HG03097 (cell line): Measurements from ENCODE around the gene CORO7.

Experiments used
- ATAC-seq: cut with Tn5 transposase; IDR thresholded peaks from one replicate; pipeline ENCODE4 v1.9.1; 2021; ENCODE audit not compliant: unreplicated experiment, low FRiP score

Gene CORO7

DNA sequence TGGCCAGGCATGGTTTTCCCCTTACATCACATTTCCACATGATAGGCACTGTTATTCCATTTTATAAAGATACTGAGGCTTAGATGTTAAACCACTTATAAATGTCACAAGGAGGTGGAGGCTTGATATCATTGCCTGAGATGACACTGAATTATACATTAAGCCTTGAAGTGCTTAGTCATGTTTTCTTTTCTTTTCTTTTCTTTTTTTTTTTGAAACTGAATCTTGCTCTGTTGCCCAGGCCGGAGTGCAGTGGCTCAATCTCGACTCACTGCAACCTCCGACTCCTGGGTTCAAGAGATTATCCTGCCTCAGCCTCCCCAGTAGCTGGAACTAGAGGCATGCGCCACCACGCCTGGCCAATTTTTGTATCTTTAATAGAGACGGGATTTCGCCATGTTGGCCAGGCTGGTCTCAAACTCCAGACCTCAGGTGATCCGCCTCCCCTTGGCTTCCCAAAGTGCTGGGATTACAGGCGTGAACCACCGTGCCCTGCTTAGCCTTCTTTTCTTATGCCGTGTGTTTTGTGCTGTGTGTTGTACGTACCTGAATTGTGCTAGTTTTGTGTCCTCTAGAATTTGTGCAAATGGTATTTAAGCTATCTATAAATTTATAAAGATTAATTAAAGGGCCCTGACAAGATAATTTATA, 10.5 kb upstream of the CORO7 start:
- no peak for ATAC-seq

GRCh38 chr16:4426021-4426684, 9.8 kb upstream of the CORO7 start:
- ATAC-seq = peak; percentile 31

DNA sequence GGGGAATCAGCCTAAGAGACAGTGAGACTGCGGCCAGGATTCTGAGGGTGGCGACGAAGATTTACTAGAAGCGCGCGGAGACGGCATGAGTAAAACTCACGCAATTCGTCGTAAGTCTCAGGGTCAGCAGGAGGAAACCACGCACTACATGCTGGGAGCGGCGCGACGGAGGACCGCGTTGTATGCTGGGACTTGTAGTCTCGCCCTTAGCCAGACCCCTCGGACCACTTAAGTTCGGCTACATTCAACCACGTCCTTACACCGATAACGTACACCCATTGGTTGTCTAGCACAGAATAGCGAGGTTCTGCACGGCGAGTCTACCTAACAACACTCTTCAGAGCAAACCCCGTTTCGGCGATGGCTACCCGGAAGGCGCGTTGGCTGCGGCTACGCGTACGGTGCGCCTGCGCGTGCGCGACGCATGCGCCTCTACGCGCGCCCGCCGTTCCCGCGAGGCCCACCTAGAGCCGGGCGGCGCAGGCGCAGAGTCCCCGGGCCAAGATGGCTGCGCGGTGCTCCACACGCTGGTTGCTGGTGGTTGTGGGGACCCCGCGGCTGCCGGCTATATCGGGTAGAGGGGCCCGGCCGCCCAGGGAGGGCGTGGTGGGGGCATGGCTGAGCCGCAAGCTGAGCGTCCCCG, 9.1 kb upstream of the CORO7 start, which contains the start of gene DNAJA3:
Gene DNAJA3 (plus strand): TSS at position 491 of the 643 bp plus-strand sequence. CDS start 14 bp downstream, at position 505.
- peak; percentile 83 for ATAC-seq

DNA sequence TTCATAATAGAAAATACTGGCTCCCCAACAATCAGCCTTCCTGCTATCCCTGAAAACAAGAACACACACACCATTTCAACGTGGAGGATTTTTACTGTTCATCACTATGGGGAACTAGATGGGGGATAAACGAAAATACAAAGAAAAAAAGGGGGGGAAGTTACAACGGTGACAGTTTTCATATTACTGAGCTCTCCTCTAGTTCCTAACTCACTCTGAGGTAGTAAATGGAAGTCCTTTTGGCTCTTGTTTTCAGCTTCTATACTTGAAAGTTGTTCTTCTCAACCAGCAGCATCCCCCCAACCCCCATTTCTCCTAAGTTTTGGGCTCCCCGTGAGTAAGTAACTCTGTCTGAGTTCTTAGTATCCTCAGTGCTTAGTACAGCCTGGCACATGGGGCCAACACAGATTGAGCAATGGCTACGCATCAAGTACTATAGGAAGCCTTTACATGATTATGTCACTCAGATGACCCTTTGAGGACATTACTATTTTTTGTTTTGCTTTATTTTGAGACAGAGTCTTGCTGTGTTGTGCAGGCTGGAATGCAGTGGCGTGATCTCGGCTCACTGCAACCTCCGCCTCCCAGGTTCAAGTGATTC, 4.2 kb upstream of the CORO7 start:
- no peak for ATAC-seq

DNA sequence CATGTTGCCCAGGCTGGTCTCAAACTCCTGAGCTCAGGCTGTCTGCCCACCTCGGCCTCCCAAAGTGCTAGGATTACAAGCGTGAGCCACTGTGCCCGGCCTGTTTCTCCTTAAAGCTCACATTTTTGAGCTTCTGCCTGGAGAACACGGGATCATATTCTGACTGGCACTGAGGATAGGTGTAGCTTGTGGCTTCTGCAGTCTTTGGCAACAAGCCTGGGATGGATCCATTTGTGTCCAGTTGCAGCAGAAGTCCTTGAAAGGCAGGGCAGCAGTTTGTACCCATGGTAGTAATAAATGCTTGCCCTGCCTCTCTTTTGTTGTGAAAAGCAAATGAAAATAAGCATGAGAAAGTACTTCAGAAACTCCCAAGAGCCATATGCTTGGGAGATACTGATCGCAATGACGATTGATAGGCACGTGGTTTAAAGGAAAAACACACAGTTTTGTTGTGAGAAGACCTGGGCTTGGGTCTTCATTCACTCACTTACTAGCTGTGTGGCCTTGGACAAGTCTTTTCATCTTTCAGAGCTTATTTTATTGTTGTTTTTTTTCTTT, 3.1 kb upstream of the CORO7 start:
- no peak for ATAC-seq

- ATAC-seq = no peak
Observed at GRCh38 chr16:4415538-4416199, 727 bp downstream of the CORO7 start.

DNA sequence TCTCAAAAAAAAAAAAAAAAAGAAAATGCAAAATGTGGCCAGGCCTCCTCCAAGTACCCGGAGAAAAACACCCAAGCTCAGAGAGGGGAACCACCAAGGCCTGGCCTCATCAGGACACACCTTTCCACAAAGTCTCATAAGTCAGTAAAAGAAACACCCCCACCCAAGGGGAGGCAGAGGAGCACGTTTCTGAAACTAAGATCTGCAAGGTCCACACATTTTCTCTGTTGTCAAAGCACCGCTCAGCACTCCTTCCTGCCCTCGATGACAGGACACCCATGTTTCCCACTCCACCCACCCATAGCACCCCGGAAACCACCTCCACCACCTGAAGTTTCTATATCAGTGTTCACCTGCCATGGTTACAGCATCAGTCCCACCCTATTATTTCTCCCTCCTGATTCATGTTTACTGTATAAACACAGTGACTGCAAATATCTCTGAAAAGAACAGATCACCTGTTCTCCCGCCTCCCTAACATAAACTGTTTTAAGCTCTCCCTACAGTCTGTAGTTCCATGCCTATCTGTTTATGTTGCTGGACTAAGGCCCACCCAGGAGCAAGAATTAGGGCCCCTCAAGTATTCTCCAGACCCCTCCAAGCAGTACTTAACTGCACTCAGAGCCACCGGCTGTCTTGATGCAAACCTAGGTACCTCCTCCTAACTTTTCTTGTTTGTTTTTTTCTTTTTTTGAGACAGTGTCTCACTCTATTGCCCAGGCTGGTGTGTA, 2.0 kb downstream of the CORO7 start:
- peak; percentile 49 for ATAC-seq

DNA sequence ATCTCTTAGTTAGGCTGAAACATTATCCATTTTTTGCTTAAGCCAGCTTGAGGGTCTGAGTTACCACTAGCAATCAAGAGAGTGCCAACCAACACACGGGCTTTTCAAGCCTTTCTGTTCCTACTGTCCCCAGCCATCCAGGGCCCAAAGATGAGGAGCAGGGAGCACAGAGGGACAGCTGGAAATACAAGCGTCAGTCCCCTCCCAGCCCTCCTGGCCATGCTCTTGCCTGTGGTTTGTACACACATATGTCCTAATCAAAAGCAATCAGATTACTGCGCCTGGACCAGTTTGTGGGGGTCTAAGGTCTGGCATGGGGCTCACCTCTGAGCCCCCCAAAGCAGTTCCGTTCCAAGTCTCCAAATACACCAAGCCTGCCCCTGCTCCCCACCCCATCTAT, 3.5 kb downstream of the CORO7 start:
- no peak for ATAC-seq

DNA sequence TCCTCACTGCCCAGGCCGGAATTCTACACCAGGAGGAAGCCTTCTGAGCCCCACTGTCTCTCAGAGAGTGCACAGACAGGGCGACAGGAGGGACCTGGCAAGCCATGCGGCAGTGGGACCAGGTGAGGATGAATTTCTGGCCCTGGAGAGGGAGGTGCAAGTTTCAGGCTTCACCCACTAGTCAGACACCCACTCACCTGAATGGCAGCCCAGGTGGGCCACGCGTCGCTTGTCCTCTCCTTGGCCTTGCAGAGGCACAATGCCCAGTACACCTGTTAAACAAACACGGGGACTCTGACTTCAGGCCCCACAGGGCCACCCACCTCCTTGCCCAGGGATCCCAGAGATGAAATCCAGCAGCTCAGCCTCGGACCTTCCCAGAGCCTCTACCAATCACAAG, 4.2 kb downstream of the CORO7 start:
- no peak for ATAC-seq

DNA sequence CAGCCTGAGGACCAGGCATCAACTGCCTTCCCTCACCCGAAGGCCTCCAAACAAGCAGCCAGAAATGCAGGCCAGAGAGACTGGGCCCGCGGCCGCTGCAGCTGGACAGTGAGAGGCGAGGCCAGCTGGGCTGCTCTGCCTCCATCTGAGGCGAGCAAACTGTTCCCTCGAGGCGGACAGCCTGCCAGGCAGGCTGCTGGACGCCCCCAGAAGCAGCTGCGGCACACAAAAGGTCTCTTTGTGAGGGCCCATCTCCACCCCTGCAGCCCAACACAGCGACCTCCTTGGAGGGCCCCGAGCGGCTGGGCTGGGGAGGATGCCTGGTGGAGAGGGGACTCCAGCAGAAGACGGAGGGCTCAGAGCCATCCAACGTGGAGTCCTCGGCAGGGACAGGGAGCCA, 4.7 kb downstream of the CORO7 start:
- no peak for ATAC-seq

DNA sequence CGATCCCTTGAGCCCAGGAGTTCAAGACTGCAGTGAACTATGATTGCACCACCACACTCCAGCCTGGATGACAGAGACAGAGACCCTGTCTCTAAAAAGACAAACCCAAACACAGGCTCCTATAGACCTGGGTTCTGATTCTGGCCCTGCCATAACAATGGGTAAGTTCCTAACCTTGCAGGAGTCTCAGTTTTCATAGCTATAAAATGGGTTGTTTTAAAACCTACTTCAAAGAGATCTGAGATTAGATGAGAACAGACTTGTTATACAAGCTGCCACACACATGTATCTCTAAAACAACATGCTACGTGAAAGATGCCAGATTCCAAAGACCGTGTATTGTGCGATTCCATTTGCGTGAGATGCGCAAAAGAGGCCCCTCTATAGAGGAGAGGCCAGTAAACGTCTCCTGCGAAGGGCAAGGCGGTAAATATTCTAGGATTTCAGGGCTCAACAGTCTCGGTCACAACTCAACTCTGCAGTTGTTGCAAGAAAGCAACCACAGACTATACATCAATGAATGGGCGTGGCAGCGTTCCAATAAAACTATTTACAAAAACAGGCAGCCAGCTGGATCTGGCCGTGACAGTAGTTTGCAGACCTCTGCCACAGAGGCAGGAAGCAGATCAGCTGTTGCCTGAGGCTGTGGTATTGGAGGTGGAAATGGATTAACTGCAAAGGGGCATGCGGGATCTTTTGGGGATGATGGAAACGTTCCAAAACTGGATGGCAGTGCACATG, 5.9 kb downstream of the CORO7 start:
- ATAC-seq = no peak

- ATAC-seq = no peak
Observed at GRCh38 chr16:4409081-4409932, 7.1 kb downstream of the CORO7 start.

- ATAC-seq = no peak
Observed at GRCh38 chr16:4408323-4408690, 8.1 kb downstream of the CORO7 start.

DNA sequence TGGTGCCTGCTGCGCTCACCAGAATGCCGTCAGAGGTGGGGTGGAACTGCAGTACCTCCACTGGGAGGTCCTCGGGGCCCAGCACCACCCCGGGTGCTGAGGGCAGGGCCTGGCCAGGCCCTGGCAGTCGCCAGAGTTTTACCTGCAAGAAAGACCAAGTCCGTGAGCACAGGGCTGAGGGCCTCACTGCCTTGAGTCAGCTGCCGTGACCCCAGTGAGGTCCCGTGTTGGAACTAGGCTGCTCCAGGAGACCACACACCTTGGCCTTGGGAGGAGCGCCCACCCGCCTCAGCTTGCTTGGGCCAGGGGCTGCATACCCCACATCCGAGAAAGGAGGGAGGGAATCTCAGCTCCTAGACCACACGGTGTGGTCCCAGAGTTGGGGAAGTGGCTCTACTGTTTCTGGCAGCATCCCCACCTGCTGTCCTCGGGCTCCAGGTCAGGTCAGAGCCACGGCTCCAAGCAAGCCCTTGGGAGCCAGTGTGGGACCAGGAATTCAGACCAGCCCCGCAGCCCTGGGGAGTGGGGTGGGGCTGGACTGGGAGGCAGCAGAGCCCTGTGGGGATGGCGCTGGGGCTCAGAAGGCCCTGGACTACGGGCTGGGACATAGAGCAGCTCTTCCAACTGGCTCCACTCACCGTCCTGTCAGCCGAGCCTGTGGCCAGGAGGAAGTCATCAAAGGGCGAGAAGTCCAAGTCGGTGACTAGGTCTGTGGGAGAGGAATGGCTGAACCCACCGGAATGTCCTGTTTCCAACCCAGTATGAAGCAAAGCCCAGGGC, 8.7 kb downstream of the CORO7 start:
- ATAC-seq = no peak

GRCh38 chr16:4404967-4405696, 11.3 kb downstream of the CORO7 start:
- no peak for ATAC-seq

- no peak for ATAC-seq
Observed at GRCh38 chr16:4404247-4404966, 12.0 kb downstream of the CORO7 start.
